ENCODE measurements around the gene SEC61A2. TPM values are rescaled to one million over a fixed set of nuclear protein-coding genes. Genes with fewer than 3 reads are reported as not detected.

SEC61A2 gene
- total RNA-seq, 6 donors from 2014 or later: 3.2 to 9.3 (median 5.9) TPM

- no peaks in the 10 kb centered on the region for H3K27me3 ChIP-seq
- ATAC-seq (ENCODE audit: low FRiP score in 2 of 2) (peak in 1 of 2 donors; percentile 47), DNase-seq (no peak)
- TF ChIP-seq CTCF (IDR thresholded peaks at IDR 0.05) (peak; percentile 31 to 59 (median 47)), POLR2A (IDR thresholded peaks at IDR 0.05) (no peak), EP300 (IDR thresholded peaks at IDR 0.05) (no peak), POLR2AphosphoS5 (IDR thresholded peaks at IDR 0.05) (no peak)
- 21 to 27% methylated on average over 6 of the region's 6 CpGs for WGBS, 2 donors
- peaks cover 0 to 12% (median 5%) of the 10 kb centered on the region in 4 donors for H3K4me1 ChIP-seq
- peaks cover 5 to 66% (median 40%) of the 10 kb centered on the region in 4 donors for H3K36me3 ChIP-seq
- H3K9me3 ChIP-seq: no peaks in the 10 kb centered on the region
- H3K4me3 ChIP-seq: peak overlapping the region in 1 of 4 donors; percentile 32
- peak overlapping the region in 3 of 4 donors; percentile 27 to 59 (median 32) for H3K27ac ChIP-seq
Observed at GRCh38 chr10:12214763-12215218, 85.3 kb downstream of the SEC61A2 start.

Small RNAs within 50 kb of the gene (small RNA-seq; reads per million reads assigned to genes)
- 0 reads per million in 4 donors for gene MIR548AK
- 0 reads per million in 4 donors for gene RNU6-88P

Other genes starting within 250 kb of the SEC61A2 start
- gene UPF2, start 86.9 kb upstream of the SEC61A2 start, total RNA-seq: 10 to 100 TPM; 16.0 to 44.0 (median 17.3) TPM
- 10 to 100 TPM; 14.5 to 95.3 (median 22.6) TPM for gene DHTKD1, start 60.7 kb upstream of the SEC61A2 start, total RNA-seq
- gene NUDT5, start 66.2 kb downstream of the SEC61A2 start, total RNA-seq: 10 to 100 TPM; 13.5 to 50.4 (median 45.4) TPM
- gene CDC123, start 66.5 kb downstream of the SEC61A2 start, total RNA-seq: 10 to 100 TPM; 19.9 to 57.5 (median 42.6) TPM
- gene CAMK1D, start 219.9 kb downstream of the SEC61A2 start, total RNA-seq: 10 to 100 TPM in 5 of 6 donors, 1 to 10 TPM in 1; 6.2 to 29.2 (median 19.0) TPM

All from upper lobe of left lung (tissue), 6 donors.